HG03565 (cell line): Measurements from ENCODE around the gene MST1.

Source experiments
- ATAC-seq: cut with Tn5 transposase; IDR thresholded peaks from one replicate; pipeline ENCODE4 v1.9.1; 2021; ENCODE audit warnings: mild to moderate bottlenecking, moderate library complexity; ENCODE audit not compliant: unreplicated experiment

Gene MST1

DNA sequence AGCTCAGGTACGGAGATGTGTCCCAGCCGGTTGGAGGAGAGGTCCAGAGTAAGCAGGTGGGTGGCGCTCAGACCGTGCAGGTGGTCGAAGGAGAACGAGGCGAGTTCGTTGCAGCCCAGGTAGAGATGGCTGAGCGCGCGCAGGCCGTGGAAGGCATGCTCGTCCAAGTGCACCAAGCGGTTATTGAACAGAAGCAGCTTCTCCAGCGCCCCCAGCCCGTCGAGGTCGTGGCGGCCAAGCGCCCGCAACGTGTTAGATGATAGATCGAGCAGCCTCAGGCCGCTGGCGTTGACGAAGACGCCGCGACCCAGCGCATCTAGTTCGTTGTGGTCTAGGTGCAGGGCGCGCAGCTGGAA, 29.6 kb upstream of the MST1 start:
- ATAC-seq, result no peak

DNA sequence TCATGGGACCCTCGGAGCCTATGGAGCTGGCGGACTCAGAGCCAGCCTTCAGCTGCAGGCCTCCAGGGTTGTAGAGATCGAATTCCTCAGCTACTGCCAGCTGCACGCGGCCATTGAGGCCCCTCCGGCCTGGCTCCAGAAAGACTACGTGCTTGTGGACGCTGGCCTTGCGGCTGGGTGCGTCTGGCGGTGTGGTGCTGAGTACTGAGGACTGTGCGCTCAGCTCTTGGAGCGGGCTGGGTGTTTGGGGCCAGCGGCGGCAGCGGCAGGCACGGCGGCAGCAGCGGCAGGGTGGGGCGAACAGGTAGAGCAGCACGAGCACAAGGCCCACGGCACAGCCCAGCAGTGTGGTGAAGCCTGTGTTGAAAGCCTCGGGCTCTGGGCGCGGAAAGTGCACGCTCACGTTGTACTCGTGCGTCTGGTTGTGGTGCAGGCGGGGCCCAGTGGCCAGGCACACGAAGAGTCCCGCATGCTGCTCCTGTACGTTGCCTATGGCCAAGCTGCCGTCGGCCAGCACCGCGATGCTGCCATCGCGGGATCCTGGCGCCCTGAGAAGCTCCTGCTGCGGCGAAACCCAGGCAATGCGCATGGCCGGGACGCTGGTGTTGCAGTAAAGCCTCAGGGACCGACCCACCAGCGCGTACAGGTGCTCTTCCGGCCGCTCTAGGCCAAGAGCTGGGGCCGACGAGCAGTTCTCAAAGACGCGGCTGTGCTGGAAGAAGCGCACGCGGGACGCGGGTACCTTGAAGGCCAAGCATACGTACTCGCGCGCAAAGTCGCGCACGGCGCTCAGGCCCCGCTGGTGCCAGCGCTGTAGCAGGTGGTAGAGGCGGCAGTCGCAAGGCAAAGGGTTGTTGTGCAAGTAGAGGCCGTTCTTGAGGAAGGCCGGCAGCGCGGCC, 28.9 kb upstream of the MST1 start:
- no peak for ATAC-seq

DNA sequence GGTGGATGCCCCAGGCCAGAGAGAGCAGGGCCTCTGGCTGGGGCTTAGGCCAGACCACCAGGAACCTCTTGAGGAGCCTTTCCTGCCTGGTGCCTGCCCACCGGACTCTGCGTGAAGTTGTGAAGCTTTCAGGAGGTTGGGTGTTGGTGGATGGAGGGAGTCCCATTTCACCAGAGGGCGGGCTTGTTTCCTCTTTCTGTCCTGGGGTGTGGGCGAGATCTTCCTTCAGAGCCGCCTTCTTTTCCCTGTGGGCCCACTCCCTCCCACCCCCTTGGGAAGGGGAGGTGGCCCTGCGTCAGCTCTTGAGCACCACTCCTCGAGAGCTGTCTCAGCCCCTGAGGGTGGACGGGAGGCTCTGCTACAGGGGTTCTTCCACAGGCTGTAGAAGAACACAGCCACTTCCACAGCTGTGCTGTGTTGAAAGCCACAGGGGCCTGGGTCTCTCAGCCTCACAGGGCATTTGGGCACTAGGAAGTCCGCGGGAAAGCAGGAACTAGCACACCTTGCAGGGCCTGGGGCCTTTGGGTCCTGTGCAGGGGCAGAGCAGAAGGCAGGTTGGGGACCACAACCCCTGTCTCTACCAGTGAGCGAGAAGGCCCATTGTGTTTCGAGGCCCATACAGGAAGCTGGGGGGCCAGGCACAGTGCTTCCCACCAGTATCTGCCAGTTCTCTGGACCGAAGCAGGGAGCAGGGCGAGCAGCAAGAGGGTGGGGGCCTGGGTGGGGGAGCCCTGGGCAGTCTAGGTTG, 28.1 kb upstream of the MST1 start:
- no peak for ATAC-seq

DNA sequence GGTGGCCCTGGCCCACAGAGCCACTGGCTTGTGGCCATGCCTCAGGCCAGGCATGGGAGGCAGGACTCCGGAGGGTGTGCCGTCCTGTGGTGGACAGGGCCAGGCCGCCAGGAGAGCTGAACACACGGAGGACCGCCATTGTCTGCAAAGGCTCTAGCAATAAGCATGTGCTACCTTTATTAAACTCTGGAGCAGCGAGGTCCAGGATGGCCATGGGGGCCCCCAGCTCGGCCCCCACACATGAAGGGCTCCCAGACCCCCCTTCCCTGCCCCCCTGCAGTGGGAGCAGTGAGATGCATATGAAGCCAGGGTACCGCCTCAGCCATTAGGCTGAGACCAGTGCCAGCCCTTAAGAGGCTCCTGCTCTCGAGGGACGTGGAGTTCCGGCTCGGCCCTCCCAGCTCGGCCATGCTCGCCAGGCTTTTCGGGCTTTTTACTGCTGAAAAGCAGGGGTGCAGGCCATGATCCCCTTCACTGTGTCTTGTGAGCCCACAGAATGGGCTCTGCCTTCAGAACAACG, 27.5 kb upstream of the MST1 start:
- no peak for ATAC-seq

DNA sequence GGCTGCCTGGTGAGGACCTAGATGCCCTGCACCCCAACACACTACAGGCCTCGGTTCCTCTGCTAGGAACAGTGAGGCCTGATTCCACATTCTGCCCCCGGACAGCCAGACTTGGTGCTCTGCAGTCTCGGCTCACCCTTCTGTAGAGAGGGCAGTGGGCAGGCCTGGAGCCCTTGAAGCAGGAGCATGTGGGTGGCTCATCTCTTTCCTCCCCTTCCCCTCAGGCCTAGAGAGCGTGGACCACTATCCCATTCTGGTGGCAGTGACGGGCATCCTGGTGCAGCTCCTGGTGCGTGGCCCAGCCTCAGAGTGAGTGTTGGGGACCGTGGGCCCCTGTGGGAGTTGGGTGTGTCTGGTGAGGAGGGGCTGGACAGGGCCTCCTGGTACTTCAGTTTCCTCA, 26.9 kb upstream of the MST1 start:
- ATAC-seq, result no peak

DNA sequence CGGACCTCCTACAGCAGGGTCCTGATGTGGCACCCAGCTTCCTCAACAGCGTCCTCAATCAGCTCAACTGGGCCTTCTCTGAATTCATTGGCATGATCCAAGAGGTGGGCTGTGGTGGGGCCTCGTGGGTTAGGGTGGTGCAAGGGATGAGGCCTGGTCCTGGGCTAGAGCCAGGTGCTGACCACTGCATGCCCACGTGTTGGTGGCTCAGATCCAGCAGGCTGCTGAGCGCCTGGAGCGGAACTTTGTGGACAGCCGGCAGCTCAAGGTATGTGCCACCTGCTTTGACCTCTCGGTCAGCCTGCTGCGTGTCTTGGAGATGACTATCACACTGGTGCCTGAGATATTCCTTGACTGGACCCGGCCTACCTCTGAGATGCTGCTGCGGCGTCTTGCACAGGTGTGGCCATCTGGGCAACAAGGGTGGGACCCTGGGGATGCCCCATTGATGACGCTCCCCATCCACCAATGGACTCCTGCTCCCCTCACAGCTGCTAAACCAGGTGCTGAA, 26.4 kb upstream of the MST1 start:
- ATAC-seq, result no peak

DNA sequence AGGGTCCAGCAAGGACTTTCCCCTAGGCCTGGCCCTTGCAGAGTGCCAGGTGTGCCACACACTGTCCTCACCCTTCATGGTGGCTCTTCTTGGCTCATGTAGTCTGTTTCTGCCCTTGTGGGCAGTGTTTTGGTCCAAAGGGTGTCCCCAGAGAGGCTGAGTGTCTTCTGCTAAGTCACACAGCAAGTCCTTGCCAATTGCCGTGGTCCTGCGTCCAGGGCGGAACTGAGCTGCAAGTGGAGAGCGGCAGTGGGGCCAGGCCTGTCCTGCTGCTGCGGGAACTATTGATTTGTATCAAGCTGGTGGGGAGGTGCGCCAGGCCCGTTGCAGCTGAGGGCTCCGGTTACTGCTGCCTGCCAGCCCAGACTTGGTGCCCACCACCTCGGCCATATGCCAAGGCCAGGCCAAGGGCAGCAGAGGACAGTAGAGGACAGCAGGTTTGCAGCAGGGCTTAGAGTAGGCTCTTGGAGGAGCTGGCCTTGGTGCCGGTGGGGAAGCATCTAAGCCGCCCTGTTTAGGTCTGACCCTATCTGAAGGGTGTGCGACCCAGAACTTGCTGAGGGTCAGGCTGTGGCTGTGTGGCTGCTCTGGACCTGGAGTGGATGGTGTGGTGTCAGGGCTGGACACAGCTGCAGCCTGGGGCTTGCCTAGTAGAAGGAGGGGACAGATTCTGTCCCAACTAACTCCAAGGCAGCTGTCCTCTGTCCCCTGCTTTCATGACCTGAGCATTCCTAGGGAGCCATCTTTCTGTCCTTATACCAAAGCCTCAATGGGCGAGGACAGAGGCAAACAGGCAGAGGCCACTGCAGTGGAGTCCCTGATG, 25.7 kb upstream of the MST1 start:
- ATAC-seq, result no peak

DNA sequence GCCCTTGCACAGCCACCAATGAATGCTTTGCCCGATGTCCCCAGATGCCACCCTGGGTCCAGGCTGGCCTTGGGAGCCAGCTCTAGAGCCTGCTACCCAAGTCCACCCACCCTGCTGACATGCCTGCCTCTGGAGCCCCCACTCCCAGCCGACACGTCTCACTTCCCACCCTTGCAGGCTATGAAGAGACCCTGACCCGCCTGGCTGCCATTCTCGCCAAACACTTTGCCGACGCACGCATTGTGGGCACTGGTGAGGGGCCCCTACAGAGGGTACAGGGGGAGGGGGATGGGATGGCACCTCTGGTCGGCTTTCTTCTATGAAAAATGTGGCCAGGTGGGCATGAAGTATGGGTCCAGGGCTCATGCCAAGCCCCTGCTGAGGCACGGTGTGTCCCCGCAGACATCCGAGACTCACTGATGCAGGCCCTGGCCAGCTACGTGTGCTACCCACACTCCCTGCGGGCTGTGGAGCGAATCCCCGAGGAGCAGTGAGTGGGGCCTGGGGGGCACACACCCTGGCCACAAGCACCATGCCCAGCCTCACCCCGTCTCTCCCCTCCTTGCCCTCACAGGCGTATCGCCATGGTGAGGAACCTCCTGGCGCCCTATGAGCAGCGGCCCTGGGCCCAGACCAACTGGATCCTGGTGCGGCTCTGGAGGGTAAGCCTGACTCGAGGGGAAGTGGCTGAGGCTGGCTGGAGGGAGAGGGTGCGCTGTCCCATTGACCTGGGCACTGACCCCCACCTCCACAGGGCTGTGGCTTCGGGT, 24.2 kb upstream of the MST1 start:
- ATAC-seq, result no peak

DNA sequence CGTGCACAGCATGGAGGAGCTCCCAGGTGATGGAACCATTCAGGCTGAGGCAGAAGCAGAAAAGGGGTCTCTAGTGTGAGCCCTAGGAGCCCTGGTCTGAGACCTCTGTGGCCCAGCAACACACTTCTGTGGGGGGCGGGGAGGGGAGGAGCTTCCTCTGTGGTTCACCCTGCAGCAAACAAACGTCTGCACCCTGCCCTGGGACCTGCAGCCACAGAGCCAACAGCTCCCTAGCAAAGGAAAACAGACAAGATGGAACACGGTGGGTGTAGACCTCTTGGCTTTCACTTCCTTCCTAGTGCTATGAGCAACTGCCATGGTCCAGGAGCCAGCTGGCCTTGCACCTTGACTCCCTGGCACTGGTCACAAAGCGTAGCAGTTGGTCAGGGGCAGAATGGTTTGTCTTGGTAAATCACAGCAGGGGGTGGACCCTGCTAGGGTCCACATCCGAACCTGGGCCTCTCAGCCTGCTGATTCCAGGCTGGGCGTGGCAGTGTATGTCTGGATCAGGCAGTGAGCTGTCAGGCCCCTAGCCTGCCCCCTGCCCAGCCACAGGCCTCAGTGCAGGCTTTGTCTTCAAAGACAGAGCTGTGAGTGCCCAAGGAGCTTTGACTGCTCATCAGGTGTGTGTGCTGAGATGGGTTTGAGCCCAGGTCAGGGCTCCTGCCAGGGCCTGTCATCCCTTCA, 23.5 kb upstream of the MST1 start:
- no peak for ATAC-seq

DNA sequence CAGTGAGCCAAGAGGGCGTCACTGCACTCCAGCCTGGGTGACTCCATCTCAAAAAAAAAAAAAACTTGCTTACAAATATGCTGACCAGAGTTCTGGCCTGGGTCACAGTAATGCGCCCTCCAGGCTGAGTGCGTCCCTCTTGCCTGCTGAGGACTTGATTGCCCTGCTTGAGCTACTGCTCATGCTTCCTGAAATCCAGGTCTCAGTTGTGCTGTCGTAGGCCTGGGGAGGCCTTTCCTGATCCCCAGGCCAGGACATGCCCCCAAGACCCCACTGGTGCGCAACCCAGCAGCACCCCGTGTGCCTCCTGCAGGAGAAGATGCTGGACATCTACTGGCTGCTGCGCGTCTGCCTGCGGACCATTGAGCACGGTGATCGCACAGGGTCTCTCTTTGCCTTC, 22.9 kb upstream of the MST1 start:
- no peak for ATAC-seq

DNA sequence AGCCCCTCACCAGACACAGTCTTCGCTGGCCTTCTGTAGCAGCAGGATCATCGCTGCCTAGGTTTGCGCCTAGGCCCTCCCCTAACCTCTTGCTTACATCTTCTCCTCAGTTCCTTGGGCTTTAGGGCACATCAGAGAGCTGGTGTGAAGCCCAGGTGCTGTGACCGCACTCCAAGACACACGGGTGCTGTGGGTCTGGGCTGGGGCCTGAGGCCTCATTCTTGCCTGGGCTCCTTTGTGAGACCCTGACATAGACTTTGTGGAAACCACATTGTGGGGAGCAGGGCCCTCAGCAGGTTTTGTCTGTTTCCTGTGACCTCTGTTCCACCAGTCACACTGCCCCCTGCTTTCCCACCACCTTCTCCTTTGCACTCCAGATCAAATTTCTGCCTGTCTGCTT, 22.2 kb upstream of the MST1 start:
- ATAC-seq, result no peak

DNA sequence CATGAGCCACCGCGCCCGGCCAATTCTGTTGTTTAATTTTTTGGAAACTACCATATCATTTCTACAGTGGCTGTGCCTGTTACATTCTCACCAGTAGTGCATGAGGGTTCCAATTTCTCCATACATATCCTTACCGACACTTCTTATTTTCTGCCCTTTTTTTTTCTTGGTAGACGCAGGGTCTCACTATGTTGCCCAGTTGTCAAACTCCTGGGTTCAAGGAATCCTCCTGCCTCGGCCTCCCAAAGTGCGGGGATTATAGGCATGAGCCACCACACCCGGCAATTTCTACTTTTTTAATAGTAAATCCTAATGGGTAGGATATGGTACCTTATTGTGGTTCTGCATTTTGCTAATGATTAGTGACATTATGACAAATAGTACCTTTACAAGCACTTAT, 20.6 kb upstream of the MST1 start:
- ATAC-seq, result no peak

DNA sequence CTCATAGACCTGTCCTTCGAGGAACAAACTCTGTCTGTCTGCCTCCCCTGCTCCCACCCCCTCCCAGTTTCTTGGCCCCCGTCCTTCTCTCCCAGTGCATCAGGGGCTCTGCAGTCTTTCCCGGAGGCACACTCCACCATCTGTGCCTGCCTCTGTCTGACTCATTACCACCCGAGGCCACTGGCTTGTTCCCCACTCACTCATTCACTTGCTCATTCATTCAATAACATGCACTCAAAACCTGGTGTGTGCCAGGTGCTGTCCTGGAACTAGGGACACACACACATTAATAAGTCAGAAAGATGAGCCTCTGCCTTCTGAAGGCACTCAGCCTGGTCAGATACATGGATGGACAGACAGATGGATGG, 17.8 kb upstream of the MST1 start:
- ATAC-seq, result no peak

DNA sequence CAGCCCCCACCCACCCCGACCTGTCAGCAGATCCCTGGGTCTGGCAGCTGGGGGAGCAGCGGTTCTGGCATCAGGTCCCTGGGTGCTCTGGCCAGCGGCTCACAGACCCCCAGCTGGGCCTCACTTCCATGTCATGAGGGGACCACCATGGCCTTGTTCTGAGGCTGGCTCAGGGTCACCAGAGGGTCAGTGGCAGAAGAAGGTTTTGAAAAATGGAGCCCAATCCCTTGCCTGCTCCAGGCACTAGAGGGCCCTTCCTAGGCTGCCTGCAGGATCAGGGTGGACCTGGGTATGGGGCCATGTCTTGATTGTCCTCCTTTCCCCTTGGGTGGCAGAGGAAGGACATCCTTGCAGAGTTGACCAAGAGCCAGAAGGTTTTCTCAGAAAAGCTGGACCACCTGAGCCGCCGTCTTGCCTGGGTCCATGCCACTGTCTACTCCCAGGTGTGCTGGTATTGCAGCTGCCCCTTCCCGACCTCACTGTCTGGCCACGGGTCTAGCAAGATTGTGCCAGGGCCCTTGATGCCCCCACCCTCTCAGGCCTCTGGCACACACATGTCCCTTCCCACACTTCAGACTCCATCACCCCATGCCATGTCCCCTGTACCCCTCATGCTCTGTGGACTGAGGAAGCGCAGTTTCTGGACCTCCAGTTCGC, 17.3 kb upstream of the MST1 start:
- ATAC-seq, result no peak

DNA sequence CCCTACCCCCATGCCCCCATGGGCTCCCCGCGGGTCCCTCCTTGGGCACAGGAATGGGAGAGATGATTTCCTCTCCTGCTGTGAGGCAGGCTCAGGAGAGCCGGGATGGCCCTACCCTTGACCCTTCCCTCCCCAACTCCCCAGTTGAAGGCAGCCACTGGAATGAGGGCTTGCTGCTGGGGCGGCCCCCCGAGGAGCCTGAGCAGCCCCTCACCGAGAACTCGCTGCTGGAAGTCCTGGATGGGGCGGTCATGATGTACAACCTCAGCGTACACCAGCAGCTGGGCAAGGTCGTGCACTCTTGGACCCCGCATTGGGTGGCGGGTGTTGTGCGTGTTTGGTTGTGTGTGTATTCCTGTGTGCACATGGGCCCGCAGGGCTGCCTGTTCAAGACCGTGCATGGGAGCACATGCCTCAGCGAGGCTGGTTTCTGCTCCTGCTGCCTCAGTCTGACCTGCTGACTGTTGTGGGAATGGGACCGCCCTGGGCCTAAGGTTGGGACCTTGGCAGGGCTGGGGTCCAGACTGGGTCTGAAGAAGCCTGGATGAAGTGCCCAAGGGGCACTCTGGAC, 16.2 kb upstream of the MST1 start:
- no peak for ATAC-seq

DNA sequence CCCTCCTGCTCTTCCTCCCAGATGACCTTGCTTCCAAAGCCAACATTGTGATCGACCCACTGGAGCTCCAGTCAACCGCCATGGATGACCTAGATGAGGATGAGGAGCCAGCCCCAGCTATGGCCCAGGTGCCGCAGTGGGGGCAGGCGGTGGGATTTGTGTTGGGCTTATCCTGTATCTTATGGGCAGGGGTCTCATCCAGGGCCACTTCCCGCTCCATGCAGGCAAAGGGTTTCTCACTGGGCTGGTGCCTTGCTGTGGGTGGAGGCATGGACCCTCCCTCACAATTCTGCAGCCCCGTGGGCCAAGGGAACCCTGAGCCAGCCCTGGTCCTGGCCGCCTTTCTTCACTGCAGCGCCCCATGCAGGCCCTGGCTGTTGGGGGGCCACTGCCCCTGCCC, 15.4 kb upstream of the MST1 start:
- ATAC-seq, result no peak

DNA sequence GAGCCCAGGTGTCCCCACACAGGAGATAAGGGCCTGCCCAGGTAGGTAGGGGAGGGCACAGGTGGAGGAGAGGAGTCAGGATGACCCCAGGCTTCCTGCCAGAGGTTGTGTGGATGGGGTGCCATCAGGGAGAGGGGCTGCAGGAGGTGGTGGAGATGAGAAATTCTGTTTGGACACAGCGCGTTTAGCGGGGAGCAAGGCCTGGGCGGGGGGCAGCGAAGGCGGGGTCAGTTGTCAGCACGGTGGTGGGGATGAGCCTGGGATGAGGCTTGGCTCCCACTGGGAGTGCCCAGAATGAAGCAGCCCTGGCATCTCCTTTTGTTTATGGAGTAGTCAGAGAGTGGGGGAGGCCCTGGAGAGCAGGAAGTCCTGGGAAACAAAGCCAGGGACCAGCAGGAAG, 14.7 kb upstream of the MST1 start:
- ATAC-seq, result no peak

DNA sequence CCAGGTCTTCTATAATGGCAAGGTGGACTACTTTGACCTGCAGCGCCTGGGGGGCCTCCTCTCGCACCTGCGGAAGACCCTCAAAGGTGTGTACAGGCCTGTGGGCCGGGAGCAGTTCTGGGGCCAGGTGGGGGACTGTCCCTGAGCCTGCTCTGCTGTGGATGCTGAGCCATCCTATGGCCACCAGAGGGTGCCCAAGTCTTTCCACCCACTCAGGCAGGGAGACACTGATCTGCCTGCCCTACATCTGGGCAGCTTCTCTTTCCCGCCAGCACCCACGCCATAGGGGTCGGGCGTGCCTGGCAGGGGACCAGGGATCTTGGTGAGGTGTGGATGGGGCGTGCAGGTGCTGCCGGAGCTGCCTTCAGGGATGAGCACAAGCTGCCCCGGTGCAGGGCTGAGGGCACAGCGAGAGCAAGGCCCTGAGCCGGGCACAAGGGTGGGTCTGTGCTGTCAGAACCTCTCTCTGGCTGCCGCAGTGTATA, 14.2 kb upstream of the MST1 start:
- no peak for ATAC-seq

DNA sequence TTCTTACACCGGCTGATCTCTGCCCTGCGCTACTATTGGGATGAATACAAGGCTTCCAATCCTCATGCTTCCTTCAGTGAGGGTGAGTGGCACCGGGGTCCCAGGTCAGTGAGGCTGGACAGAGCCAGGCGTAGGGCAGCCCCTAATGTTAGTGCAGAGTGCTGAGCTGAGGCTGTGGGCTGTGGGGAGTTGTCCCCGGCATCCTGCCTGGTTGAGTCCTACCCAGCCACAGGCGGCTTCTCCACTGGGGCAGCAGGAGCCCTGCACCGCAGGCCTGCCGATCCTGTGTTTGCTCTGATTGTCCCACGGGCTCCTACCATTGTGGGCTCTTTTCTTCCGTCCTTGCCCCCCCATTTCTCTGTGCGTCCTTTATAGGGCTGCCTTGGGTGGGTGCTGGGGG, 13.4 kb upstream of the MST1 start:
- no peak for ATAC-seq
